ENCODE measurements around the gene ZNF618.

DNA sequence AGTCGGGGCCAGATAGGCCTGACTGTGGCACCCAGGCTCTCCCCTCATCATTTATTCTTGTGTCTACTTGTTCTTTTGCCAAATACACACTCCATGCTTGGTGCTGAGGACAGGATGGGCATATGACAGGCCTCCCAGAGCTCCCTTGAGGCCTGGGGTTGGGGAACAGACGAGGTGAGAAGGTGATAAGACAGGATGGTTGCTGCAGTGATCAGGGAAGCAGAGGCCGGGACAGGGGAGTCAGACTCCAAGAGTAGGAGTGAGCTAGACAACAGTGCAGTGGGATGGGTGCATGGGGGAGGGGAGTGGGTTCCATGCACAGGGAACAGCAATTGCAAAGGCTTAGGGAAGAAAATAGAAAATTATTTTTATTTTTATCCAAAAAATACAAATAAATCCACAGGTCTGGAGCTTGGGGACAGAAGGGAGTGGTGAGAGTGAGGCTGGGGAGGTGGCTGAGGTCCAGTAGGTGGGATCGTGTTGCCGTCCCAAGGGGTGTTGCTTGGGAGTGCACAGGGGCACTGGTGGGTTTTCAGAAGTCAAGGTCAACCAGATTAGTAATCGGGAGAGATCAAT, 205.4 kb downstream of the ZNF618 start:
- TF ChIP-seq, protein P1, sequence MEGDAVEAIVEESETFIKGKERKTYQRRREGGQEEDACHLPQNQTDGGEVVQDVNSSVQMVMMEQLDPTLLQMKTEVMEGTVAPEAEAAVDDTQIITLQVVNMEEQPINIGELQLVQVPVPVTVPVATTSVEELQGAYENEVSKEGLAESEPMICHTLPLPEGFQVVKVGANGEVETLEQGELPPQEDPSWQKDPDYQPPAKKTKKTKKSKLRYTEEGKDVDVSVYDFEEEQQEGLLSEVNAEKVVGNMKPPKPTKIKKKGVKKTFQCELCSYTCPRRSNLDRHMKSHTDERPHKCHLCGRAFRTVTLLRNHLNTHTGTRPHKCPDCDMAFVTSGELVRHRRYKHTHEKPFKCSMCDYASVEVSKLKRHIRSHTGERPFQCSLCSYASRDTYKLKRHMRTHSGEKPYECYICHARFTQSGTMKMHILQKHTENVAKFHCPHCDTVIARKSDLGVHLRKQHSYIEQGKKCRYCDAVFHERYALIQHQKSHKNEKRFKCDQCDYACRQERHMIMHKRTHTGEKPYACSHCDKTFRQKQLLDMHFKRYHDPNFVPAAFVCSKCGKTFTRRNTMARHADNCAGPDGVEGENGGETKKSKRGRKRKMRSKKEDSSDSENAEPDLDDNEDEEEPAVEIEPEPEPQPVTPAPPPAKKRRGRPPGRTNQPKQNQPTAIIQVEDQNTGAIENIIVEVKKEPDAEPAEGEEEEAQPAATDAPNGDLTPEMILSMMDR (IDR thresholded peaks at IDR 0.05): no peak
- TF ChIP-seq POLR2A (IDR thresholded peaks at IDR 0.05): no peak

Data from prostate gland (tissue), 2 donors.